Pancreas (tissue), 10 donors: Measurements from ENCODE around the gene SPEG. TPM values are rescaled to one million over a fixed set of nuclear protein-coding genes. Genes with fewer than 3 reads are reported as not detected.

Source experiments
- ATAC-seq, 4 donors: fragments of 200-7000 bp; cut with Tn5 transposase; one replicate each; pipeline versions ENCODE4 v1.8.0 to v1.9.1; 2020; ENCODE audit warnings: mild to moderate bottlenecking in 4 of 4, moderate library complexity in 4 of 4
- DNase-seq, 6 donors: peaks; one replicate each; pipeline ENCODE4 v3.0.0-alpha.2; 2020
- FAIRE-seq: peaks from 2 replicates; lab custom pipeline; 2012; peaks lifted over from hg19 to GRCh38; lab: Jason Lieb, UNC
- H3K27ac ChIP-seq, 4 donors: fragments of 200-600 bp; sonication (generic); 1 replicate in 3 of 4; 2 replicates in 1 of 4; pipeline versions ENCODE4 v1.5.0 to v1.8.0; 2020
- H3K27me3 ChIP-seq, 4 donors: fragments of 200-600 bp; one replicate each; pipeline ENCODE4 v1.8.0; 2021
- H3K36me3 ChIP-seq, 3 donors: fragments of 200-600 bp; sonication (generic) in 1 of 3; one replicate each; pipeline versions ENCODE4 v1.5.0 to v1.8.0; 2020 to 2021
- H3K4me1 ChIP-seq, 3 donors: fragments of 200-600 bp; one replicate each; pipeline ENCODE4 v1.8.0; 2021
- H3K4me3 ChIP-seq, 4 donors: fragments of 200-600 bp; sonication (generic) in 2 of 4; one replicate each; pipeline versions ENCODE4 v1.5.0 to v1.8.0; 2020 to 2021
- H3K9me3 ChIP-seq, 4 donors: fragments of 200-600 bp; one replicate each; pipeline ENCODE4 v1.8.0; 2021
- whole genome bisulfite sequencing, 2 donors: extraction: QIAGEN DNeasy Blood & Tissue Kit; methylation state at CpG; one replicate each; pipeline ENCODE4 v1.1.7; 2013; 5-methylcytosine and 5-hydroxymethylcytosine counted together
- intact Hi-C, 3 donors: fragments of 100-400 bp; cut with DNase I; formaldehyde crosslinking; loops; one replicate each; pipeline versions ENCODE4 v1.11.1 to v1.14.2; 2022
- polyA plus RNA-seq, 2 donors: library from polyadenylated mRNA; stranded (reverse); fragments of 200-250 nt; gene quantifications; one replicate each; pipeline ENCODE4 v1.2.3, GENCODE V29; 2013
- total RNA-seq, 6 donors: library from RNA; stranded (reverse); fragmentation: NEBNext Ultra II Directional in 4 of 6; extraction: Animal tissue kit (Norgen Biotek cat#: 25700) in 4 of 6; gene quantifications; one replicate each; pipeline versions ENCODE4 v1.2.1 to v1.2.4, GENCODE V29; 2021 to 2023
- TF ChIP-seq, protein P1 (sequence below), 4 donors: fragments of 200-600 bp; sonication (generic) in 3 of 4; IDR thresholded peaks; one replicate each; pipeline versions ENCODE4 v1.5.0 to v1.8.0; 2021; ENCODE audit warnings: antibody characterized with exemption in 4 of 4
- donor health status: healthy with polysubstance abuse.
- donor health status: DM: no; HTN: no; CAD: no; lungs with moderate emphysema.
- donor health status: DM: no; HTN: no; CAD: no.
- donor health status: control.
- donor health status: control.
- donor health status: Bipolar disorder and iron deficiency.
- donor health status: DM: yes; HTN: yes; CAD: no.
- donor health status: DM: no; HTN: no; CAD: no.
- donor health status: DM: no; HTN: no; CAD: no.
- donor health status: DM: yes; HTN: yes; CAD: no.

The SPEG gene
- total and polyA plus RNA-seq, 8 donors, result 2.6 to 33.3 (median 4.2) TPM

DNA sequence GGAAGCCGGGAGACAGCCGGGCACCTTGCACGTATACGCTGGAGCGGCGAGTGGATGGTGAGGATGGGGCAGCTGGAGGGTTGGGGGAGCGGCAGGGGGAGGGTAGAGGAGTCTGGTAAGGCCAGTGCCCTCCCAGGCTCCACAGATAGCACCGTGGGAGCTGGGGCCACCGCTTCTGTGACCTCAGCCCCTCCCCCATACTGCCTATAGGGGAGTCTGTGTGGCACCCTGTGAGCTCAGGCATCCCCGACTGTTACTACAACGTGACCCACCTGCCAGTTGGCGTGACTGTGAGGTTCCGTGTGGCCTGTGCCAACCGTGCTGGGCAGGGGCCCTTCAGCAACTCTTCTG lies 54.2 kb downstream of the SPEG start:
- FAIRE-seq, result no peak
- no peak overlapping the region for H3K27ac ChIP-seq
- no peak overlapping the region for H3K4me3 ChIP-seq
- no peaks in the 10 kb centered on the region for H3K36me3 ChIP-seq
- intact Hi-C loops, result no loop called here
- H3K27me3 ChIP-seq, result peaks cover 0 to 6% (median 0%) of the 10 kb centered on the region in 4 donors
- peak in 2 of 6 donors; percentile 19 to 62 for DNase-seq
- H3K9me3 ChIP-seq, result no peaks in the 10 kb centered on the region
- H3K4me1 ChIP-seq, result peaks cover 0 to 7% (median 6%) of the 10 kb centered on the region in 3 donors
- no peak for ATAC-seq
- 81 to 89% methylated on average over 14 of the region's 14 CpGs for WGBS, 2 donors
- TF ChIP-seq, protein P1, sequence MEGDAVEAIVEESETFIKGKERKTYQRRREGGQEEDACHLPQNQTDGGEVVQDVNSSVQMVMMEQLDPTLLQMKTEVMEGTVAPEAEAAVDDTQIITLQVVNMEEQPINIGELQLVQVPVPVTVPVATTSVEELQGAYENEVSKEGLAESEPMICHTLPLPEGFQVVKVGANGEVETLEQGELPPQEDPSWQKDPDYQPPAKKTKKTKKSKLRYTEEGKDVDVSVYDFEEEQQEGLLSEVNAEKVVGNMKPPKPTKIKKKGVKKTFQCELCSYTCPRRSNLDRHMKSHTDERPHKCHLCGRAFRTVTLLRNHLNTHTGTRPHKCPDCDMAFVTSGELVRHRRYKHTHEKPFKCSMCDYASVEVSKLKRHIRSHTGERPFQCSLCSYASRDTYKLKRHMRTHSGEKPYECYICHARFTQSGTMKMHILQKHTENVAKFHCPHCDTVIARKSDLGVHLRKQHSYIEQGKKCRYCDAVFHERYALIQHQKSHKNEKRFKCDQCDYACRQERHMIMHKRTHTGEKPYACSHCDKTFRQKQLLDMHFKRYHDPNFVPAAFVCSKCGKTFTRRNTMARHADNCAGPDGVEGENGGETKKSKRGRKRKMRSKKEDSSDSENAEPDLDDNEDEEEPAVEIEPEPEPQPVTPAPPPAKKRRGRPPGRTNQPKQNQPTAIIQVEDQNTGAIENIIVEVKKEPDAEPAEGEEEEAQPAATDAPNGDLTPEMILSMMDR (IDR thresholded peaks at IDR 0.05), result no peak

DNA sequence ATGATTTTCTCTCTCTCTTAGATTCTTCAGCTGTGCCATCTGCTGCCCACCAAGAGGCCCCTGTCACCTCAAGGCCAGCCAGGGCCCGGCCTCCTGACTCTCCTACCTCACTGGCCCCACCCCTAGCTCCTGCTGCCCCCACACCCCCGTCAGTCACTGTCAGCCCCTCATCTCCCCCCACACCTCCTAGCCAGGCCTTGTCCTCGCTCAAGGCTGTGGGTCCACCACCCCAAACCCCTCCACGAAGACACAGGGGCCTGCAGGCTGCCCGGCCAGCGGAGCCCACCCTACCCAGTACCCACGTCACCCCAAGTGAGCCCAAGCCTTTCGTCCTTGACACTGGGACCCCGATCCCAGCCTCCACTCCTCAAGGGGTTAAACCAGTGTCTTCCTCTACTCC lies 54.7 kb downstream of the SPEG start:
- DNase-seq, result peak in 1 of 6 donors; percentile 62
- Histone ChIP-seq H3K36me3 (no peaks in the 10 kb centered on the region), H3K9me3 (no peaks in the 10 kb centered on the region), H3K27ac (no peak overlapping the region), H3K4me3 (no peak overlapping the region), H3K4me1 (peaks cover 0 to 5% (median 3%) of the 10 kb centered on the region in 3 donors), H3K27me3 (peaks cover 0 to 2% (median 0%) of the 10 kb centered on the region in 4 donors)
- 71 to 82% methylated on average over 9 of the region's 9 CpGs for WGBS, 2 donors
- TF ChIP-seq, protein P1 (IDR thresholded peaks at IDR 0.05), result no peak
- intact Hi-C loops, result no loop called here
- no peak for FAIRE-seq
- ATAC-seq, result no peak

DNA sequence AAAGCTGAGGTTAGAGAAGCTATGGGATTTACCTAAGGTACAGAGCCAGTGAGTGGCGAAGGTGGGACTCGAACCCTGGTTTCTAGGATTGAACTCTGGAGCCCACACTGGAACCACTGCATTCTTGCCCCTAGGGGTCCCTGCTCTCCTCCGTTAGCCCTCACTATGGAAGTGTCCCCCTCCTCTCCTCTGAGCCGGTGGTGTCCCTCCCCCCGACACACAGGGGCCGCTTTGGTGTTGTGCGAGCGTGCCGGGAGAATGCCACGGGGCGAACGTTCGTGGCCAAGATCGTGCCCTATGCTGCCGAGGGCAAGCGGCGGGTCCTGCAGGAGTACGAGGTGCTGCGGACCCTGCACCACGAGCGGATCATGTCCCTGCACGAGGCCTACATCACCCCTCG lies 55.5 kb downstream of the SPEG start:
- Histone ChIP-seq H3K36me3 (no peaks in the 10 kb centered on the region), H3K27ac (no peak overlapping the region), H3K4me1 (no peaks in the 10 kb centered on the region), H3K4me3 (no peak overlapping the region), H3K27me3 (no peaks in the 10 kb centered on the region), H3K9me3 (no peaks in the 10 kb centered on the region)
- FAIRE-seq, result no peak
- TF ChIP-seq, protein P1 (IDR thresholded peaks at IDR 0.05), result no peak
- ATAC-seq, result no peak
- intact Hi-C loops, result no loop called here
- peak in 1 of 6 donors; percentile 48 for DNase-seq
- 86 to 90% methylated on average over 23 of the region's 23 CpGs for WGBS, 2 donors

DNA sequence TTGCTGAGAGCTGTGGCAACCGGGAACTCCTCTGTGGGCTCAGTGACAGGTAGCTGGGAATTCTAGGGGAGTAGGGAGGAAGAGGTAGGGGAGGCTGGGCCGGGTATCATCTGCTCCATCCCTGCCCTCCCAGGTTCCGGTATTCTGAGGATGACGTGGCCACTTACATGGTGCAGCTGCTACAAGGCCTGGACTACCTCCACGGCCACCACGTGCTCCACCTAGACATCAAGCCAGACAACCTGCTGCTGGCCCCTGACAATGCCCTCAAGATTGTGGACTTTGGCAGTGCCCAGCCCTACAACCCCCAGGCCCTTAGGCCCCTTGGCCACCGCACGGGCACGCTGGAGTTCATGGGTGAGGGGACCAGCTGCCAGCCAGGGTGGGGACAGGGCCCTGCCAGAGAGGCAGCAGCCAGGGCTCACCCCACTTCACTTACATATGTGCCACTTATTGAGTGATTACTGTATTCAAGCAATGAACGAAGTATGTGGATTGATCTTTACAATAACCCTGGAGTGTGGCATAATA lies 56.0 kb downstream of the SPEG start:
- no peaks in the 10 kb centered on the region for H3K27me3 ChIP-seq
- TF ChIP-seq, protein P1 (IDR thresholded peaks at IDR 0.05), result no peak
- intact Hi-C loops, result no loop called here
- H3K36me3 ChIP-seq, result no peaks in the 10 kb centered on the region
- H3K4me1 ChIP-seq, result no peaks in the 10 kb centered on the region
- no peaks in the 10 kb centered on the region for H3K9me3 ChIP-seq
- no peak overlapping the region for H3K27ac ChIP-seq
- FAIRE-seq, result no peak
- H3K4me3 ChIP-seq, result no peak overlapping the region
- 80 to 88% methylated on average over 10 of the region's 10 CpGs for WGBS, 2 donors
- peak in 1 of 6 donors; percentile 30 for DNase-seq
- ATAC-seq, result no peak

DNA sequence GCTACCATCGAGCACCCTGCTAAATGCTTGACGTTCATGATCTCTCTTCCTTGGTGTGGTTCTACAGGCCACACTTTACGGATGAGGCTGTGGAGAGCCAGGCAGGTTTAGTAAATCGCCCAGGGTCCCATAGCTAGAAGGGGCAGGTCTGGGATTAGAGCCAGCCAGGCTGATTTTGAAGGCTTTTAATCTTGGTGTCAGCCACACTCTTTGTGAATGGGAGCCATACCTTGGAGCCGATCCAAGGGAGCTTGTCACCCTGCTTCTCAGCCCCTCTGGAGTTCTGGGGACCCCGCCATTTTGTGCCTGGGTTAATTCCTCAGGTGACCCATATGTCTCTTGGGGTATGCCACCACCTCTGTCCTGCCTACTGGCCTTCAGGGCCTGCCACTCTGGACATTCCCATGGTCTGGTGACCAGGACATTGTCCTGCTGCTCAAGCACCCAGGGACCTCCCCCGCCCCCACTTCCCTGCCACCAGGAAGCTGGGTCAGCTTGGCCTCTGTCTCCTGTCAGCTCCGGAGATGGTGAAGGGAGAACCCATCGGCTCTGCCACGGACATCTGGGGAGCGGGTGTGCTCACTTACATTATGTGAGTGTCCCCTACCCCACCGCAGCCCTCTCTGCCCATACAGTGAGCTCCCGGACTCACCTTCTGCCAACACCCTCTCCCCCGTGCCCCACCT lies 56.8 kb downstream of the SPEG start:
- Histone ChIP-seq H3K36me3 (no peaks in the 10 kb centered on the region), H3K4me3 (no peak overlapping the region), H3K27ac (no peak overlapping the region), H3K27me3 (no peaks in the 10 kb centered on the region), H3K4me1 (no peaks in the 10 kb centered on the region), H3K9me3 (no peaks in the 10 kb centered on the region)
- intact Hi-C loops, result no loop called here
- DNase-seq (peak in 1 of 6 donors; percentile 63), ATAC-seq (no peak), FAIRE-seq (no peak)
- WGBS, 2 donors, result 63 to 72% methylated on average over 14 of the region's 14 CpGs
- TF ChIP-seq, protein P1 (IDR thresholded peaks at IDR 0.05), result no peak
